Omental fat pad (tissue), 4 donors: ENCODE measurements around the gene CKB. TPM values are rescaled to one million over a fixed set of nuclear protein-coding genes. Genes with fewer than 3 reads are reported as not detected.

Experiments
- ATAC-seq: fragments of 150-250 bp; one replicate; pipeline ENCODE4 v1.9.1; 2016; ENCODE audit warnings: mild to moderate bottlenecking, moderate library complexity; ENCODE audit not compliant: low FRiP score
- DNase-seq: peaks from one replicate; pipeline ENCODE4 v3.0.0-alpha.2; 2019; ENCODE audit warnings: low spot score
- total RNA-seq, 4 donors: library from RNA; depleted of rRNA; stranded (reverse); fragments of >200 nt; gene quantifications; one replicate each; pipeline ENCODE4 v1.1.0, GENCODE V29; 2016
- TF ChIP-seq, protein P1 (sequence below), 3 donors: fragments of 450-650 bp; IDR thresholded peaks; one replicate each; pipeline ENCODE4 v1.5.1; 2016 to 2017; ENCODE audit warnings: antibody characterized with exemption in 3 of 3, mild to moderate bottlenecking in 3 of 3, moderate library complexity in 2 of 3

Gene CKB
- total RNA-seq, 4 donors from 2014 or later = 173 to 275 (median 217) TPM

DNA sequence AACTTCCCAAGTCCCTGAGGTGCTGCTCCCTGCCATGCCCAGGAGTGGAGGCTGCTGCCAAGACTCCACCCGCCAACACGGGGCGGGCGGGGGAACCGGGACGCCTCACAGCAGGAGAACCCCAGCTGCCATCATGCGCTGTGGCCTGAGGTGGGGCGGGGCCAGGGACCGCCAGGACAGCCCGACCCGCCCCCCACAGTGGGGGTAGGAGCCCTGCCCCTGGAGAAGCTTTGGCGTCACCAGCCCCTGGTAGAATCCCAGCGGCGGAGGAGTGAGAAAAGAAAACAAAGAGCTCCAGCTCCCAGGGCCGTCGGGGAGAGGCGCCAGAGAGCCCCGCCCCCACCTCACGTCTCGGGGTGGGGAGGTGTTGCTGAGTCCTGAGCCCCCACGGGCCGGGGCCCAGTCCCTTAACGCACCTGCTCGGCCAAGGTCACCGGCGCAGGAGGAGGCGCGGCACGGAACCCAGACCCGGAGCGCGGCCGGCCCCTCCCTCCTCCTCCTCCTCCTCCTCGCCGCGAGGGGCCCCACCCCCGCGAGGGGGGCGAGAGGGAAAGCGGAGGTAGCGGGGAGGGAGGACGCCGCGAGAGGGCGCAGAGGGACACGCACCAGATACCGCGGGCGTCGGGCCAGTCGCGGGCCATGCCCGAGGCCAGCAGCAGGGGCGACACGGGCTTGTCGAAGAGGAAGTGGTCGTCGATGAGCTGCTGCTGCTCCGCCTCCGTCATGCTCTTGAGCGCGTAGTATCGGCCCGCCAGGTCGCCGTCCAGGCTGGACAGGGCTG, 1.8 kb downstream of the CKB start:
- TF ChIP-seq, protein P1, sequence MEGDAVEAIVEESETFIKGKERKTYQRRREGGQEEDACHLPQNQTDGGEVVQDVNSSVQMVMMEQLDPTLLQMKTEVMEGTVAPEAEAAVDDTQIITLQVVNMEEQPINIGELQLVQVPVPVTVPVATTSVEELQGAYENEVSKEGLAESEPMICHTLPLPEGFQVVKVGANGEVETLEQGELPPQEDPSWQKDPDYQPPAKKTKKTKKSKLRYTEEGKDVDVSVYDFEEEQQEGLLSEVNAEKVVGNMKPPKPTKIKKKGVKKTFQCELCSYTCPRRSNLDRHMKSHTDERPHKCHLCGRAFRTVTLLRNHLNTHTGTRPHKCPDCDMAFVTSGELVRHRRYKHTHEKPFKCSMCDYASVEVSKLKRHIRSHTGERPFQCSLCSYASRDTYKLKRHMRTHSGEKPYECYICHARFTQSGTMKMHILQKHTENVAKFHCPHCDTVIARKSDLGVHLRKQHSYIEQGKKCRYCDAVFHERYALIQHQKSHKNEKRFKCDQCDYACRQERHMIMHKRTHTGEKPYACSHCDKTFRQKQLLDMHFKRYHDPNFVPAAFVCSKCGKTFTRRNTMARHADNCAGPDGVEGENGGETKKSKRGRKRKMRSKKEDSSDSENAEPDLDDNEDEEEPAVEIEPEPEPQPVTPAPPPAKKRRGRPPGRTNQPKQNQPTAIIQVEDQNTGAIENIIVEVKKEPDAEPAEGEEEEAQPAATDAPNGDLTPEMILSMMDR (IDR thresholded peaks at IDR 0.05) = peak in 1 of 3 donors; percentile 19
- DNase-seq = no peak
- ATAC-seq = peak; percentile 18

DNA sequence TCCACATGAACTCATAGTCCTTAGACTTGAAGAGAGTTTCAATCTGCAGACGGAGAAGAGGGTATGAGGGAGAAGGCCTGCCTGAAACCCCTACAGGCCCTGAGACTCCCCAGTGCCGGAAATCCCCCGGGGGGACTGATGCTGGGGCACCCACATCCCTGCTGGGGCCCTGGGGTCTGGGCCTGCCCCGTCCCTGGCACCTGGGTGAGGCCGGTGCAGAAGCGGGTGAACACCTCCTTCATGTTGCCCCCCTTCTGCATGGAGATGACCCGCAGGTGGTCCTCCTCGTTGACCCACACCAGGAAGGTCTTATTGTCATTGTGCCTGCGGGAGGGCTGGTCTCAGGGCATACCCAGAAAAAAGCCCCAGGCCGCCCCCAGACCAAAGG, 2.4 kb downstream of the CKB start:
- TF ChIP-seq, protein P1 (IDR thresholded peaks at IDR 0.05) = no peak
- no peak for ATAC-seq
- no peak for DNase-seq

DNA sequence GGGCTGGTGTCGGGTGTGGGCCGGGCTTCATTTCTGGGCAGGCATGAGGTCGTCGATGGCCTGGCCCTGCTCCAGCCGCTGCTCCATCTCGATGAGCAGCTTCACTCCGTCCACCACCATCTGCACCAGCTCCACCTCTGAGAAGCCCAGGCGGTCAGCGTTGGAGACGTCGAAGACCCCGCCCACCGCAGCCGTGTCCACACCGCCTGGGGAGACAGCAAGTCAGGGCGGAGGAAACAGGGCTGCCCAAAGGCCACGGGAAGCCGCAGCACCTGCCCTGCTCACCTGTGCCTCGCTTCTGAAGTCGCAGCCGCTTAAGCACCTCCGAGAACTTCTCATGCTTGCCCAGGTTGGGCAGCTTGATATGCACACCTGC, 2.8 kb downstream of the CKB start:
- no peak for DNase-seq
- TF ChIP-seq, protein P1 (IDR thresholded peaks at IDR 0.05) = no peak
- no peak for ATAC-seq

DNA sequence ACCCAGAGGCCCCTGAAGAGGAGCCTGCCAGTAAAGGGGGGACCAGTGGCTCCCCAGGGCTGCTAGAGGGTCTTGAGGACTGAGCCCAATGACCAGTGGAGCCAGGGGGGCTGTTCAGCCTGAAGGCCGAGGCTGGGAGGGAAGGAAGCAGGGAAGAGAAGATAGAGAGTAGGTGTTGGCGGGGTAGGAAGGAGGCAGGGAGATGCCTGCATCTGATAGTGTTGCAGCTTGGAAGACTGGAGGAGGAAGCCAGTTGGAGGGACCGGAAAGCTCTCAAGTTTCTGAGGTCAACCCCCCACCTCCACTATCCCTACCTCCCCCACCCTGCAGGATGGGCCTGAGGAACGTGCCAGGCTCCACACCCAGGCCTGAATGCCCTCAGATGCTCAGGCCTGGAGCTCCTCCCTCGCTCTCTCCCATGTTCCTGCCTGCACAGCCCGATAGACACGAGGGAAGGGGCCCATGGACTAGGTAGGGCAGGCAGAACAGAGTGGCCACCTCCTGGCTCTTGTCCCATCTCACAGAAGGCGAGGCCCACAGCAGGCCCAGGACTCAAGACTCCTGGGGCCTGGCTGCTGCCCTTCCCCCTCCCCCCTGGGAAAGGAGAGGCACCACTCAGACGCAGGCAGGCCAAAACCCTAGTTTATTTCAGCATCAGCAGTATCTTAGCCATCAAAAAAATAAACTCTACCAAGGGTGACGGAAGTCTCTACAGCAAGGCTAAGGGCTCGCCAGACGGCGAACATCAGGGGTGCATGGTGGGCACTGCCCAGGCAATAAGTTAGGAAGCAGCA, 3.4 kb downstream of the CKB start:
- ATAC-seq = no peak
- TF ChIP-seq, protein P1 (IDR thresholded peaks at IDR 0.05) = no peak
- DNase-seq = no peak

DNA sequence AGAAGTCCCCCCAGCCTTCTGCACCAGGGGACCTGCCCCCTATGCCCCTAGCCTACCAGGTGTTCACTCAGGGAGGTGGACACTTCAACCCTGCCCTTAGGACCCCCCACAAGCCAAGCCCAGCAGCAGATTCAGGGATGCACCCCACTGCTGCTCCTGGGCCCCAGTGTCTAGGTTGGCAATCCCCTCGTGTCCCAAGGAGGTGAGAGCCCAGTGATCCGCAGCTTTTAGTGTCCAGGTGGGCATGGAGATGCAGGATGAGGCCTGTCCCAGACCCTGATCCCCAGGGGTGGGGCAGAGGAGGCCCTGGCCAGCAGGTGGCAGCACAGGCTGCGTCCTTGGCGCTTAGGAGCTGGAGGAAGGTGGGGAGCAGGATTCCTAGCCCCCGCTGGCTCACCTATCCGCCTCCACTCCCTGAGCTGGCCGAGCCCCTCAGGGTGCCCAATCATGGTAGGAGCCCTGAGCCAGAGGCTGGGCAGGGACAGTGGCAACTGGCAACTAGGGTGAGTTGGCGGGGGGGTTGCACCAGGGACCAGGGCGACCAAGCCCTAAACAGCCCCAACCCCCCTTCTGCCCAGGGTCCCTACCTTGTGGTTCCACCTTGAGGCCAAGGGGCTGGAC, 4.1 kb downstream of the CKB start:
- no peak for ATAC-seq
- TF ChIP-seq, protein P1 (IDR thresholded peaks at IDR 0.05) = no peak

DNA sequence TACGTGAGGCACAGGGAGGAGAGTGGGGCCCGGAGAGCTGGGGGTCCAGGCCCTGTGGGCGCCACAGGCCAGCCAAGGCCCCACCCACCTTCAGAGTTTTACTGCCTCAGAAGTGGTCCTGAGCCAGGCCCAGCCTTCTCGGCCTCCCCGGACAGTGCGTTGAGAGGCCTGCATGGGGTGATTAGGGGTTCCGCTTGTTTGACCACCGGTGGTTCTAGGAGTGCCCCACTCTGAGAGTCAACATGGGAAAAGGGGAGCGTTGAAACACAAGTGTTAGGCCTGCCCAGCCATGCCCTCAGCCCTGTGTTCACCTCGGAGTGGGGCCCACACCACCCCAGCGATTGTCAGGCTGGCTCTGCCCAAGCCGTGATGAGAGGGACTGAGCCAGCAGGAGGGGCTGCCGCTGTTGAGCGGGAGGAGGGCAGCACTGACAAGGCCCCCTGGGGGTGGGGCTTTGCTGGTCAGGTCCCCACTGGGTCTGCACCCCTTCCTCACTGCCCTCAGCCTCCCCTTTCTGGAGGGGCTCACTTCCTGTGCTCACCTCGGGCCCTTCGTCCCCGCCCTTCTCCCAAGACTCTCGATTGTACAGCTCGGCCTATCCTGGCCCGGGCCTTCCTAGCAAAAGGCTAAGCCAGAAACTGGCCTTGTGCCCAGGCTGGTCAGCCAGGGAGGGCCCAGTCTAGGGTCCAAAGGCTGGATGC, 4.8 kb downstream of the CKB start:
- no peak for DNase-seq
- TF ChIP-seq, protein P1 (IDR thresholded peaks at IDR 0.05) = no peak
- ATAC-seq = no peak

More for the DNA sequence above, 4.1 kb downstream of the CKB start:
- no peak for DNase-seq
